HG03025 (cell line): ENCODE data around the gene TMEM54.
"Not testable (repeated sequence)": the region's sequence is repeated elsewhere in the genome, so short reads cannot be mapped to it uniquely, and the experiment has no call there.

Experiments used
- ATAC-seq: cut with Tn5 transposase; IDR thresholded peaks from one replicate; pipeline ENCODE4 v1.9.1; 2021; ENCODE audit warnings: mild to moderate bottlenecking, moderate library complexity; ENCODE audit not compliant: unreplicated experiment, low FRiP score

Gene TMEM54

GRCh38 chr1:32919811-32920733 lies 18.9 kb upstream of the TMEM54 start:
- ATAC-seq = no peak

GRCh38 chr1:32918179-32918578 lies 17.0 kb upstream of the TMEM54 start:
- no peak for ATAC-seq

GRCh38 chr1:32917521-32917920 lies 16.3 kb upstream of the TMEM54 start:
- no peak for ATAC-seq

GRCh38 chr1:32915766-32916706 lies 14.8 kb upstream of the TMEM54 start:
- ATAC-seq = no peak

- ATAC-seq = no peak
Measured at GRCh38 chr1:32910319-32910718, 9.1 kb upstream of the TMEM54 start.

GRCh38 chr1:32907435-32907834 lies 6.2 kb upstream of the TMEM54 start:
- no peak for ATAC-seq

- ATAC-seq = no peak
Measured at GRCh38 chr1:32906654-32907053, 5.5 kb upstream of the TMEM54 start.

GRCh38 chr1:32905588-32905987 lies 4.4 kb upstream of the TMEM54 start:
- ATAC-seq = not testable (repeated sequence)

- ATAC-seq = no peak
Measured at GRCh38 chr1:32904797-32905196, 3.6 kb upstream of the TMEM54 start.

GRCh38 chr1:32903991-32904785 lies 3.0 kb upstream of the TMEM54 start:
- ATAC-seq = no peak

GRCh38 chr1:32902535-32902920 lies 1.3 kb upstream of the TMEM54 start:
- no peak for ATAC-seq

GRCh38 chr1:32901823-32902534 lies 790 bp upstream of the TMEM54 start:
- no peak for ATAC-seq

- no peak for ATAC-seq
Measured at GRCh38 chr1:32900371-32900955, 726 bp downstream of the TMEM54 start.

- no peak for ATAC-seq
Measured at GRCh38 chr1:32899586-32900296, 1.4 kb downstream of the TMEM54 start.

- no peak for ATAC-seq
Measured at GRCh38 chr1:32898958-32899357, 2.2 kb downstream of the TMEM54 start.

GRCh38 chr1:32898056-32898455 lies 3.1 kb downstream of the TMEM54 start:
- no peak for ATAC-seq

GRCh38 chr1:32897082-32898049 lies 3.8 kb downstream of the TMEM54 start:
- no peak for ATAC-seq

GRCh38 chr1:32896451-32896850 lies 4.7 kb downstream of the TMEM54 start:
- no peak for ATAC-seq
